RPMI8226 (cell line): Measurements from ENCODE around the gene PITX2.
A peak's percentile ranks its signal among the peaks of the same experiment; 100 is the strongest.

Experiments
- DNase-seq: peaks from one replicate; pipeline ENCODE4 v3.0.0-alpha.2; 2015

The PITX2 gene

DNA sequence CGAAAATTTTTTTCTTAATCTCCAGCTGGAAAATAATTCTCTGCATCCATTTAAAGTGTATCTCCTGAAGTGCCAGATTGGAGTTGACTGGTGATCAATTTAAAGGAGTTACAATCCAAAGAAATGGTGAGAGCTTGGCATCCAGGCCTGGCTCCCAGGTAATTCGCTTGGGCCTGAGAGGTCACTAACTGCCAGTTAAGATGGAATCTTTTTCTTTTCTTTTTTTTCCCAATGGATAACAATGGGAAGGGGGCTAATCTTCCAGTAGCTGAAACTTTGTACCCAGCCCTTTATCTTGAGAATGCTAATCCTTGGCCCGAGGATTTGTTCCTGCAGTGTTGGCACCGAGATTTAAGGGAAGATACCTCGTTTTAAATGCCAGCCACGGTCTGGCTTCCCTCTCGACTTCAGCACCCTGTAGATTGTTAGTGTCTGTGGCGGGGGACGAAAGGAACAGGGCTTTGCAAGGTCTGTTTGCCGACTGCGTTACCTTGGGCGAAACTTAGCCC is 13.3 kb upstream of the PITX2 start:
- DNase-seq: no peak

DNA sequence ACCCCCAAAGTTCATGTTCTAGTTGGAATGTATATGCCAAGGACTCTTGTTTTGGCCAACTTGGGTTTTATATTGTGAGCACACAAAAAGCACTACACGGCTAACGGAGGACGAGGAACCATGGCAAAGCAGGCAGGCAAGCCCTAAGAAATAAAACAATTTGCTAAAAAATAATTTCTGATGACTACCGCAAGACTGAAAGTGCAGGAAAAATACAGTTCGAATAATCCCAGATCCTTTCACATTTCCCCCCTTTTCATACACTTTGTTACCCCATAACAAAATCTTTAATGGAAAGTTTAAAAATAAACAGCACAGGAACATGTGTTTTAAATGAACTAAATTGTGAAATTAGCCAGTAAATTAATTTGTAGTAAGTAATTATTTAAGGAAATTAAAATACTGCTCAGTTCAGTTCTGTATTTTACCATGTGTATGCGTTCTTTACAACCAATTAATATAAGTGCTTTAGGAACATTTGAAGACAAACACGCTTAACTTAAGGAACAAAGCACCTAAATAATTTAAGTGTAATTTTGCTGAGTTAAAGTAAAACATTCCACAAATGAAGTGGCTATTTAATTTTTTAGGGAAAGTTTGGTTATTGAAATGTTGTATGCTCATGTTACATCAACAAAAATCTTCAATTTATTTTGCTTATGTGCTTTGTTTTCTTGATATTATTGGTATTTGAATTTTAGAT is 12.4 kb upstream of the PITX2 start:
- DNase-seq: no peak

DNA sequence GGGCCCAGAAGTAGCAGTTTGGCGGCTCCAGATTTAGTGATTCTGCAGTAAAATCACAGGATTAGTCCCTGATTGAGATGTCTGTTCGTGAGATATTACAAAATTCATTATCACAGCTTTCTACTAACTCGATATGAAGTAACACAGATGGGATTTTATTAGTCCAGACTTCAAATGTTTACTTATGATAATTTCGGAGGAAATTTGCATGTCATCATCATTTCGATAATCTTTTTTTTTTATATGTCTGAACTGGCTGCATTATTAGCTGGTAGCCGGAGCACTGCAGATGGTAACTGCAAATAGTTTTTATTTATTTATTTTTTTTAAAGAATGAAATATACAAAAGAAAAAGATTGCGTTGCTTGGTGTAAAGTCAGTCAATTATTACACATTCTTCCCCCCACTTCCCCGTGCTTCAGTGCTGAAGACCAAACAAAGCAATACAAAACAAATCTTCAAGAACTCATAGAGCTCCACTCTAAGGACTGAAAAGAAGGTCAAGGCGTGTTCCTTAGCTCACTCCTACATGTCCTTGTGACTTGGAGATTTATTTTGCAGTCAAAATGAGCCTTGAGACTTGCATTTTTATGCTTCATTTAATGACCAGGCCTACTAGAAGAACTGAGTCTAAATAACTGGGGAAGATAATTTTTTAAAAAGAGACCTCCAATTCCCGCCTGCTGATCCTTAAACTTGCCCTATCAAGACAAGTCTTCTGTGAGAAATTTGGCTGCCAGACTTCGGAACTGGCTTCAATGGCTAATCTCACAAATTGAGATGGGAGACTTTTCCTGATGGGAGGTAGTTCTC is 11.7 kb upstream of the PITX2 start:
- DNase-seq: no peak

DNA sequence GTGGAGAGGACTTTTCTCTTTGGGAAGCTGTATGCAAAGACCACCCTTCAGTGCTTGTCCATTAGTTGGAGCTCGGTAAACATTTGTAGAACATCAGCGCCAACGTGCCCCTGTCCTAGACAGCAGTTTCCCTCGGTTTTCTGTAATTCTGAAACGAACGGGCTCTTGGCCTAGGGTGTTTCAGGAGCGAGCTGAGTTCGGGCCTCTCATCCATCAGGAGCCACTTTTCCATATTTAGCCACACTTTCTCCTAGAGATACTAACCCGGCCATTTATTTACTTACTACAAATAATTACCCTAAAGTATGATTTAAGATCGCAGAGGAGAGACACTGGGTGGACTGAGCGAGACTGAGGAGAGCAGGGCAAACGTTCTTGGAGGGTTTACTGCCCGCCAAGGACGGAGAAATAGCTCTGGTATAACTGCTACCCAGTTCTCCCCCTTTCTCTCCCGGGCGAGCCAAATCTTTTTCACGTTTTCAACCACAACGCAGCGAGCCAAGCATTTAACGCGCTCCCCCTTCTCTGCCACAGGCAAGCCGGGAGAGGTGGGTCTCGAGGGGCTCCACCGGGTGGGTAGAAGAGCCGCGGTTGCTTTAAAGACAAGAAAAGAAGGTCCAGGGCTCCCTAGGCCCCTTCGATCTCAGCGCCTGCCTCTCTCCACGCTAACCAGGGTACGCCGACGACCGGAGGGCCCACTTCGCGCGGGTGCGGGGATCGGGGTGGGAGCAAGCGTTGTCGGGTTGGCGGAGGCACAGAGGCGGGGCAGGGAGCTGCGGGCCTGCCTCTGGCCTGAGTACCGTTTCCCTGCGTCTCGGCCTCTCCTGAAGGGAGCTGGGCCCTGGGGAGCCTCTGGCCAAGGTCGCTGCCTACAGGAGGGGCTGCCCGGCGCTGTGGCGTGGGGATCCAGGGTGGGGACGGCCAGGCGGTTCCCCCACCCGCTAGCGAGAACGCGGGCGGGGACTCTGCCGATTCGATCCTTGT is 10.8 kb upstream of the PITX2 start:
- DNase-seq: no peak

DNA sequence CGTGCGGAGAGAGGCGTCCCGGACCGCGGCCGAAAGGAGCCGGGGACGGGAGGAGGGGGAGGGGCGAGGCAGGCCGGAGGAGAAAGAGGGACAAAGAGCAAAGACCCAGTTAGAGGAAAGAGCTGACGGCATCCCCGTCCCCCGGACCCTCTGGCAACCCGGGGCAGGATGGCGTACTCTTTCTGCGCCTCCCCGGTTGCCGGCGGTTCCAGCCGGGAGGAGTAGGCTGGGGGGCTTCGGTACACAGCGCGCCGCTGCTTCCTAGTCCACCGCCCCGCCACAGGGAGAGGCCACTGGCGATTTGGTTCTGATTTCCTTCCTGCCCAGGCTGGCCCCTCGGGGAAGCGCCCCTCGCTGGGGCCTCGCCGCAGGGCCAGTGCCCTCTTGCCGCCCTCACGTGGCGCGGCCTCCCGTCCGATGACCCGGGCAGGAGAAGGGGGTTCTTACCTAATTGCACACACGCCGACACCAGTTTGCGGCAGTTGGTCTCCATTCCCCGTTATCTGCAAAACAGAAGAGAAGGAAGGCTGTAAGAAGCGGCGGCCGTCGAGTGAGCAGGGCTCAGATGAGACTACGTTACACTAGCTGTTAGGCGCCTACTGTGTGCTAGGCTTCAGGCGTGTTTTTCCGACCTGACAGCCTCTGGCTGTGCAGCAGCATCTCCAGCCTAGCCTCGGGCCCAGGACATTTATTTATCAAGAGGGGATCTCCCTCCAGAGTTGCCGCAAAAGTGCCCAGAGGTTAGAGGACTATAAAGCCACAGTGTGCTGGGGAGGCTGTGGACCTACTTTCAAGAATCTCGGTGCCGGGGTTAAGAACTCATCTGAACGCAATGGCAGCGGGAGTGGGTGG is 9.9 kb upstream of the PITX2 start:
- no peak for DNase-seq

DNA sequence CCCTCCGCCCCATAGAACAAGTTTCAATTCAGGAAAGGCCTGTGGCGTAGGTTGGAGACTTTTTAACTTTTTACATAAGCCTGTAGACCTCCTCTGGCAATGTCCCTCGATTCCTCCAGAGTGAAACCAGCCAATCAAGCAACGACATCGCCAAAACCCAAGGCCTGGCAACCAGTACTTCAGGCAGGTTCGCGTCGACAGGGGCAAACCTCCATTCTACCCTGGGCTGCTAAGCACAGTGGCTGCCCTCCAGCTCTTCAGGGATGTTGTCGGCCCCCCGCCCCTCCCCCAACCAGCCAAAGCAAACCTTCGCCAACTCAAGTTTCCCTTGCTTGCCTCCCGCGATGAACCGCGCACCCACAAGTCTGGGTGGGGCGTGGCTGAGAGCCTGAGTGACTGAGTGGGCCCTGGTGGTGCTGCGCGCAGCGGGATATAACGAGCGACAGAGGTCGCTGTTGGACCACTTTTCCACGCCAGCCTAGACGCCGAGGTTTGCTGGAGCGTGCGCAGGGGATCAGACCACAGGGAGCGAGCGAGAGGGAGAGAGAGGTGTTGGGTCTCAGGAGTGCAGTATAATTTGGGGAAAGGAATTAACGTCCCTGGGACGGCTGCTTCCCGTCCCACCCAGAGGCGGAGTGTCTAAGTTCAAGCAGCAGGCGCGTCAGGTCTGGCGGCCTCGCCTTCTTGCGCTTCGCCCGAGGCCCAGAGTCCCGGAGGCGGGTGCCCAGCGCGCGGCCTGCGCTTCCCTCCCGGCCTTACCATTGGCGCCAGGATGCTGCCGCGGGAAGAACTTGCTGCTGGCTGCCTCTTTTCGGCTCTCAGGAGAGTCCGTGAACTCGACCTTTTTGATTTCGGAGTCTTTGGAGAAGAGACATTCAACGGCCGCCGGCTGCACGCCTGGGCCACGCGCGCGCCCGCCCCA is 9.0 kb upstream of the PITX2 start:
- DNase-seq: peak; percentile 7

DNA sequence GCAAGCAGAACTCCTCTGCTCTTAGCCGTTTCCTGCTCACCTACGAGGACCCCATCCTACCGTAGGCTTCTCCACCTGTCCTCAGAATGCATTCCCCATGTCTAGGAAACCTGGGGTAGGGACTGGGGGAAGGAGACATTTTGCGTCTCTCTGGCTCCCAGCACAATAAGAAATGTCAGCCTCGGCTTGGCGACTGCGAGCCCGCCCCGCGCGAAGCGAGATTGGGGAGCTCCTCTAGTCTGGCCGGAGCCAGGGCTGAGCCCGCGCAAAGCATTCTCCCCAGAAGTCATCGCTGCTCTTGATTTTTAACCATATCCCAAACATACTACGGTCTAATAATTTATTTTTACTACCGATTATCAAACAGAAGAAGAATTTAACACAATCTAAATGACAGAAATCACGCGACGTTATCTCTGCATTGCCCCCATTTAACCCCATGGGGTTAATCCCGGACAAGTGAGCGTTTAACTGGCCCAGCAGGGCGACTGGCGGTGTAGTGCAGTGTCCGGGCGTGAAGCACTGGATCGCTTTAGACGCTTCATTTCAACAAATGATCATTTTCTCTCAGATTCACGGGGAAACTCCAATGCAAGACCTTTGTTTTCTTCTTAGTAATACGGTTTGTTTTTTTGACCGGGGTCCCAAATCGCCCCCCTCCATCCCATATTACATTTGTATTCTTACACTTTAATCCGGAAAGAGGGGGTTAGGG is 8.0 kb upstream of the PITX2 start:
- DNase-seq: no peak

DNA sequence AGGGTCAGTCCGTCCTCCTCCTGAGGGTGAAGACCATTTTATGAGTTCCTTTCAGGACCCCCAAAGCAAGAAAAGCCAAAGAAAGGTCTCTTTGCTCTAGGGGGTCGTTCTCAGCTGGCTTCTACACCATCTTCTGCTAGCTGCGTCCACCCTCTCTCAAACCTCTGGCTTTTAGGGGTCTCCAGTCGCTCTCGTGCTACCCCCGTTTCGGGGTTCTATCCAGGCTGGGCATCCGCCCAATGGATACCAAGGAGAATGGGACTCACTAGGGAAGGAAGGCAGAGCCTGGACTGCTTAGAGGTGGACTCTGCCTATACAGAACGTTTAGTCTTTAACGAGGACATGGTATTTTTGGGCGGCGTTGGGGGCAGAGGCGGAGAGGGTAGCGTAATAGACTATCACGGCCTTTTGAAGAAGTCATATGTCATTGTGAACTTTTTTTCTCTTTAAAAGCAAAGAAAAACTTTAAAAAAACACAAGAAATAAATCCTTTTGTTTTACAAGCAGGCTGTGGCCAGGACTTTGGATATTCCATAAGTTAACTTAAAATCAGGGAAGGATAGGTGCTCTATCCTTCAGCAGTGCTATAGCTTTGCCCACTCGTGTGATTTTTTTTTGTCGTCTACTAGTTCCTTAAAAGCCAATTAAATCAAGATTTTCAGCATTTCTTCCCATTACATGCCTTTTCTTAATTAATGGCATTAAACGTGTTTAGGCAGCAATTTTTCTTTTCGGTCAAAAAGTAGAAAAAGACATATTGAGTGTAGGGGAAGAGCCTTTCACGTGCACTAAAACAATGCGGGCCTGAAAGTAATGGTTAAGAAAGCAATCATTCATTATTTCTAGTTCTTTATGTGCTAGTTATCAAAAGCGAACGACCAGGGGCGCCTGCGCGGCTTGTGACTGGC is 7.2 kb upstream of the PITX2 start:
- no peak for DNase-seq

DNA sequence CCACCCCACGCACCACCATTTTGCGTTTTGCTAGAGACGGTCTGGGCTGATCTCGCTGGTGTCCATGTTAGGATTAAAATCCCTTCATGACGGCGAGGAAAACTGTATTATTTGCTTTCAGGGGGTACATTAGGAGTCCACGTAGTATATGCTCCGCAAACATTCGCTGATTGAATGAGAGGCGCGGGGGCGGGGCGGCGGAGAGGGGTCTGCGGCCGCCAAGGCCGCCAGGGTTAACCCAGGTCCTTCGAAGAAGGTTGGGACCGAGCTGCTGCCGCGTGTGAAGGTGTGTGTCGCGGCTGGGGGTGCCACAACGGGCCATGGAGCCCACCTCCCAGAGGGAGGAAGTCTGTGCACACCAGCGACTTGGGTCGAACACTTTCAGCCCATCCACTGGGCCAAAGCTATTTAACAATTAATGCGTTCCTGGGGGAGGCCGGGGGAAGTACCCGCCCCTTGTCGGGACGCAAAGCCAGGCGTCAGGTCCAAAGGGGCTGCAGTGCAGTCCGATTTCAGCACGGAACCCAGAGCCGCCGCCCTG is 6.4 kb upstream of the PITX2 start:
- DNase-seq: no peak

DNA sequence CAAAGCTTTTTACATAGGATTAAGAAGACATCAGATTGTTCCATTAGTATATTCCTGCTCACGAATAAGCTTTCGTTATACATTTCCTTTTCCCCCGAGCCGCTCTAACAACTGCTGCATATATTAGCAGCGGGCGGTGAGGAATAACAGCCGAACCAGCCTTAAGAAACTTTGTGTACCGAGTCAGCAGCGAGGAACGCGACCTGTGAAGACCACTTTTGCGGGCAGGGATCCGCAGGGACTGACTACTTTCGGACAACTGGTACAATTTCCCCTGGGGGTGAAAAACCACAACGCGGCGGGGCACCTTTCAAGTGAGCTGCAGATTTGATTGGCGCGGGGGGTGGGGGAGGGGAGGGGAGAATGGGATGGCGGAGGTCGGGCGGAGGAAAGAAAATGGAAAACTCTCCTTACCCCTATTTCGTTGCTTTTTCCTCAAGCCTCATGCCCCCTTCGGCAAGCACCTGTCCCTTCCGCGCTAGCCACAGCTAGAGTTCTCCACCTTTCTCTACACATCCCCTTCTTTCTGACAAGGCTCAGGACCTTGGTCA is 5.9 kb upstream of the PITX2 start:
- no peak for DNase-seq

DNA sequence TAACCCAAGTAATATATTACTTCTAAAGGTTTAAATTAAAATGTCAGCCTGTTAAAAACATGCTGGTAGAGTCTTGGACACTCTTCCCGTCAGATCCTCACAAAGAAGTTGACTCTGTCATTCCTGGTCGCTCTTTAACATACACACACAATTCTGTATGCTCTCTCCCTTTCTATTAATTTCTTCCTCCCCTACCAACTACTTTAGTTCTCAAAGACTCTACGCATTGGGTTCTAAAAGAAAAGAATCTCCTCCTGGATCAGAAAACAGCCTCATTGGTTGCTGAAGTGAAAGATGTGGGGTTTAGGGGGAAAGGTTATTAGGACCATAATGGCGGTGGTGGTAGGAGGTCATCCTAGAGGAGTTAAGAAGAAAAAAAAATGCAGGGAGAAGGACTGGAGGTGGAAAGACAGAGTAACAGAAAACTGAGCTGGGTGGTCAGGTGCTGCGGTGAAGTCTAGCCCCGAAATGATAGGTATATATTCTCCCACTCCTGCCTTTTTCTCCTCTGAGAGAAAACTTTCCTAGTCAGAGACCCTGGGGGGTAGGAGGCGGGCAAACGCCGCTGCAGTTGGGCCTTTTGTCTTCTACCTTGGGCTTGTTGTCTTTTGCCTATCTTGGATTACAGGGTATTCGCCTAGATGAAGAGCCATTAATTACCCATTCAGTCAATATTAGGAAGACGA is 5.2 kb upstream of the PITX2 start:
- no peak for DNase-seq

DNA sequence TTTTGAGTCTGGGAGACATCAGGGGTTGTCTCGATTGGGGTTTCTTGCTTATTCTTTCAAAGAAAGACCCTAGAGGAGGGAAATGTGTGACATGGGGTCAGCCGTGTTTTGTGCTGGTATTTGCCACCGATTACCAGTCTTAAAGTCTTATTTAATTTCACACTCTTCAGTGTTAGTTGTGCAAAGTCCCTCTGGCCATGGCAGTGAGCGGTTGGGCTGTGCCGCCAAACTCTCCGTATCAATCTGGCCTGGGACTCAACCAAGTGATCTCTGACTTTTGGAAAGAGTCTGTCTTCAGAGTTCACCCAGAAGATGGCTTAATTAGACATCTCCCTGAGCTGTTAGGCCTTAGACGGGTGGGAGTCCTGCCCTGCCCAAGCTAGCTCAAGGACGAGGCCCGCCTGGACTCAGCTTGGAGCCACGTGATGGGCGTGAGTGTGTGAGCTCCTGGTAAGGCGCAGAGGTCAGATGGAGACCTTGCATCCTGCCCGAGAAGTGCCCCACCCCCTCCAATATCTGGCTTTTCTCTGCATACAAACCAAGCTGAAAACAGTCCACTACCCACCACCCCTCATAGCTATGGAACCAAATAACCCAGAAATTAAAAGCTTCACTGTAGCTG is 3.8 kb upstream of the PITX2 start:
- no peak for DNase-seq

DNA sequence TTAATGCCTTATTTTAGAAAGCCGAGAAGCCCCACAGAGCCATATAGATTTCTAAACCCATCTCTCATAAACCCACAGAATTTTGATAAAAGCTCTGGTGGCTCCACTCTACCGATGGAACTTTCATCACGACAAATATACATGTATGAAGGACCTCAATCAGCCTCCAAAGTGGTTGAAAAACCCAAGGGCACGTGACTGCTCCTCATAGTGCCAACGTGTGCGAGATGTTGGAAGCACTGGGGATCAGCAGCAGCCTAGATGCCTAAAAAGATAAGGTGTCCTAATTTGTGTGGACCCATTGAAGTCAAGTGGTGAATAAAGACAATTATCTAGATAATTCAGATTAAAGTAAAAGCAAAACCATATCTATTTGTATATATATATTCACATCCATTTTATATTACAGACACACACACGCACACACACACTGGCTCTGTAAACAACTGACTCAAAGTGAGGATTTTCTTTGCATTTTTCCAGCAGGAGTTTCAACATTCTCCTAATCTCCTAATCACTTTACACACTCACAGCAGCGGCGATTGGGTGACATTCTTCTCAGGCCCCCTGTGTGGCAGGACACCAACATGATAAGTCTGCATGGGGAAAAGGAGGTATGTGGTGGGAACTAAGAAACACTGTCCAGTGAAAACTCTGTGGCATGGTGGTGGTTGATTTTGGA is 2.8 kb upstream of the PITX2 start:
- DNase-seq: no peak

DNA sequence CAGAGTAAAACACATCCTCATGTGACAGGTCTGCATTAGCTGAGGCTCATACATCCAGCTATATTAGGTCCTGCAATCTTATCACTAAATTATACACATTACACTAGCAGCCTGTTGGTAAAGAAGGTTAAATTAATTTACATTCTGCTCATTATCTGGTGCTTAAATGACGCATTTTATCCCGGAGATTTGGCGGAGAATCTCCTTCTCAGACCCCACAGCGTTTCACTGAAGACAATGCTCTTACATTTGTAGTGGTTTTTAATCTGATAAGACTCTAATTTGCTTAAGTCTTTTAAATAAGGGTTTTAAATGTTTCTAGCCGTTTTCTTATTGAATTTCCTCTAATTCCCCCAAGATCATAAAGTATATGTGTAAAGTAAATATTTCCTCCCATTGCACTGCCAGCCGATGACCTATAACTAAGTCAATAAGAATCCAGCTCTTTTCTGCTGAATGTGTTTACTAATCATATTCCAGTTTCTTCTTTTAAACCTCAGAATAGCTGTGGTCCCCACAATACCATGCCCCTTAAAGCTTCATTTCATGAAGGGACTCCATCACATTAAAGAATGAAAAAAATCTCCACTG is 2.1 kb upstream of the PITX2 start:
- no peak for DNase-seq

DNA sequence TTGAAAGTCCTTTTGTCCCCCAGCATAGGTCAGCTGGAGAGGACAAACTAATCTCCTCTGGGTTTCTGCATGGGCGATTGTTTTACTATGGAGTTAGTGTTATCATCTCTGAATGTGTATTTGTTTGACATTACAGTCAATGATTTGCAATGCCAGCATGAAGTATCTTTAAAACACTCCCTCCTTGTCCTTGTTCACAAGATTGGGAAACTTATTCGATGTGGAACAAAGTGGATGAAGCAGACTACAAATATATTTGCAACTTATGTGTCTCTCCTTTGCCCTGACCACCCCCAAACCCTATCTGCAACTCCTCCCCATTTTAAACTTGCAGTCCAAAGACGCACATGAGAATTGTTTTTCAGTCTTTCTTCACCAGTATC is 1.5 kb upstream of the PITX2 start:
- no peak for DNase-seq

DNA sequence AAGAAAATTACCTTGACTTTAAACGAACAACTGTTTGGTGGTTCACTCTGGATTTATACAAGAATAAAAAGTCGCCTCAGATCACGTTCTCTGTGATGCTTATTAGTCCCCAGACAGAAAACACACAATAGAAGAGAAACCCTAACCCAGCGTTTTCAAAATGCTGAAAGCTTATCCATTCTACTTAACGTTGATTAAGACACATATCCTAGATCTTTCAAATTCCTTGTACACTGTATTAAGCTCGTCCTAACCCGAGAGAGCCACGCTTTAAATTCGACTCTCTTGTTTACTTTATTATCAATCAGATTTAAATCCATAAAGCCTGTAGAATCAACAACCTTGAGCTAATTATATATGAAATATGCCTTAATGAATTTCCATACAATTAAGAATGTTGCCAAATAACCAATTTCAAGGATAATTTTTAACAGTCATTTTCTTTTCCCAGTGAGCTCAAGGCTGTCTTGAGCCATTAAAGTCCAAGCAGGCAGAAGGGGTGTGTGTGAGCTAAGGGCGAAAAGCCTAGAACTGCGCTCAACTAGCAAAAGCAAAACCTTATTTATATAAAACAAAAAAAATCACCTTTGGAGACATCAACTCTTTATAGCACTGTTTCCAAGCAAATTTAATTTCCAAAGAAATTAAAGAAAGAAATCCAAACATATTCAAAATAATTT is 981 bp upstream of the PITX2 start:
- DNase-seq: no peak
